ENCODE data around the gene EVL. TPM values are rescaled to one million over a fixed set of nuclear protein-coding genes. Genes with fewer than 3 reads are reported as not detected.

Gene EVL
- polyA plus RNA-seq, 2 of the 4 experiments (the other 2 are of a cell fraction), result 14.8 to 32.9 TPM

GRCh38 chr14:100059438-100059781 lies 5.8 kb upstream of the EVL start:
- no peak for DNase-seq (ENCODE audit: low read depth in 1 of 2, low spot score in 1 of 2)
- Histone ChIP-seq H3K27ac (no peak overlapping the region), H3K4me3 (no peak overlapping the region), H3K9me3 (no peaks in the 10 kb centered on the region), H3K4me1 (no peaks in the 10 kb centered on the region), H3K4me2 (no peak overlapping the region)
- POLR2A ChIA-PET, result no interaction called here
- TF ChIP-seq CBX8 (IDR thresholded peaks at IDR 0.05) (no peak), MAX (IDR thresholded peaks at IDR 0.05) (no peak), EHMT2 (IDR thresholded peaks at IDR 0.05; ENCODE audit: low read depth) (no peak), SREBF2 (IDR thresholded peaks at IDR 0.05) (no peak), PHF8 (IDR thresholded peaks at IDR 0.05; ENCODE audit: borderline replicate concordance, low read depth) (no peak)
- CTCF ChIA-PET, result interaction anchor here (1.1 to 1.8 kb wide), 2 partner anchors 35 to 62 kb away, joined by 3 to 5 read pairs; no protein-coding TSS in a partner anchor
- FAIRE-seq, result no peak
- WGBS (ENCODE audit: missing lambda C conversion rate), result 85% methylated on average over 3 of the region's 3 CpGs
- ATAC-seq, result no peak

DNA sequence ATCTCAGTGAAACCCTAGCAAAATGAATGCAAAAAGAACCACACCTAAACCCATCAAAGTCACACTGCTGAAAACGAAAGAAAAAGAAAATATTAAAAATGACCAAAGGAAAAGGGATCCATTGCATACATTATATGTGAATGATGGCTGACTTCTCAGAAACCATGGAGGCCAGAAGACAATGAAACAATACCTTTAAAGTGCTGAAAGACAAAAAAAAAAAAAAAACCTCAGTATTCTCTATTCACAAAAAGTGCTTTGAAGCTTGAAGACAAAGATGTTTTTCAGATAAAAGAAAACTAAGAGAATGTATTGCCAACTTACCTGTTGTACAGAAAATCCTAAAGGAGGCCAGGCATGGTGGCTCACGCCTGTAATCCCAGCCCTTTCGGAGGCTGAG lies 4.5 kb upstream of the EVL start:
- no peak overlapping the region for H3K4me3 ChIP-seq
- CTCF ChIA-PET, result interaction anchor here (0.6 to 2.4 kb wide), 2 partner anchors 78 to 256 kb away, joined by 3 to 7 read pairs; no protein-coding TSS in a partner anchor
- peak; percentile 36 for FAIRE-seq
- no peak for DNase-seq (ENCODE audit: low read depth in 1 of 2, low spot score in 1 of 2)
- WGBS (ENCODE audit: missing lambda C conversion rate), result 89% methylated on average over 3 of the region's 3 CpGs
- no peak overlapping the region for H3K4me2 ChIP-seq
- TF ChIP-seq JUN (IDR thresholded peaks at IDR 0.05) (no peak), REST (IDR thresholded peaks at IDR 0.05) (no peak), HOXA7 (CRISPR knock-in tag; IDR thresholded peaks at IDR 0.05) (no peak), MAX (IDR thresholded peaks at IDR 0.05) (no peak), HMGXB4 (CRISPR knock-in tag; IDR thresholded peaks at IDR 0.05; ENCODE audit: borderline replicate concordance) (no peak), HOXB5 (CRISPR knock-in tag; IDR thresholded peaks at IDR 0.05) (no peak), CEBPB (IDR thresholded peaks at IDR 0.05) (no peak), BHLHE40 (IDR thresholded peaks at IDR 0.05; ENCODE audit: low read depth, low read length) (no peak), EP300 (IDR thresholded peaks at IDR 0.05) (no peak), GATA3 (IDR thresholded peaks at IDR 0.05; ENCODE audit: borderline replicate concordance) (no peak), CHD2 (IDR thresholded peaks at IDR 0.05; ENCODE audit: low read length, partially characterized antibody) (no peak), CHD4 (IDR thresholded peaks at IDR 0.05; ENCODE audit: borderline replicate concordance) (no peak), ZNF302 (CRISPR knock-in tag; IDR thresholded peaks at IDR 0.05) (no peak), ATOH8 (CRISPR knock-in tag; IDR thresholded peaks at IDR 0.05; ENCODE audit: low read depth) (no peak), FOSB (CRISPR knock-in tag; IDR thresholded peaks at IDR 0.05) (no peak), RAD21 (conservative IDR thresholded peaks at IDR 0.05 in 1 of 2, IDR thresholded peaks at IDR 0.05 in 1 of 2) (no peak), HDAC2 (IDR thresholded peaks at IDR 0.05) (no peak), TFCP2L1 (CRISPR knock-in tag; IDR thresholded peaks at IDR 0.05) (no peak), NPAS2 (CRISPR knock-in tag; IDR thresholded peaks at IDR 0.05; ENCODE audit: borderline replicate concordance) (no peak)
- TF ChIP-seq, protein P1, sequence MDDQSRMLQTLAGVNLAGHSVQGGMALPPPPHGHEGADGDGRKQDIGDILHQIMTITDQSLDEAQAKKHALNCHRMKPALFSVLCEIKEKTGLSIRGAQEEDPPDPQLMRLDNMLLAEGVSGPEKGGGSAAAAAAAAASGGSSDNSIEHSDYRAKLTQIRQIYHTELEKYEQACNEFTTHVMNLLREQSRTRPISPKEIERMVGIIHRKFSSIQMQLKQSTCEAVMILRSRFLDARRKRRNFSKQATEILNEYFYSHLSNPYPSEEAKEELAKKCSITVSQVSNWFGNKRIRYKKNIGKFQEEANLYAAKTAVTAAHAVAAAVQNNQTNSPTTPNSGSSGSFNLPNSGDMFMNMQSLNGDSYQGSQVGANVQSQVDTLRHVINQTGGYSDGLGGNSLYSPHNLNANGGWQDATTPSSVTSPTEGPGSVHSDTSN (IDR thresholded peaks at IDR 0.05), result no peak
- no peaks in the 10 kb centered on the region for H3K9me3 ChIP-seq
- H3K4me1 ChIP-seq, result no peaks in the 10 kb centered on the region
- POLR2A ChIA-PET, result no interaction called here
- ATAC-seq, result no peak
- no peak overlapping the region for H3K27ac ChIP-seq
